ENCODE measurements around the gene NMNAT2. TPM values are rescaled to one million over a fixed set of nuclear protein-coding genes. Genes with fewer than 3 reads are reported as not detected.
A peak's percentile ranks its signal among the peaks of the same experiment; 100 is the strongest.

The NMNAT2 gene
- total RNA-seq, 1 donor from 2014 or later: 0.52 TPM

GRCh38 chr1:183203094-183203493, 215.1 kb downstream of the NMNAT2 start:
- TF ChIP-seq CTCF (conservative IDR thresholded peaks at IDR 0.05; ENCODE audit: low read depth, low read length): no peak
- DNase-seq (ENCODE audit: low read depth): no peak
- H3K4me3 ChIP-seq (ENCODE audit: low read depth, low read length): no peak overlapping the region

- no peak for TF ChIP-seq CTCF (conservative IDR thresholded peaks at IDR 0.05; ENCODE audit: low read depth, low read length)
- DNase-seq (ENCODE audit: low read depth): no peak
- H3K4me3 ChIP-seq (ENCODE audit: low read depth, low read length): no peak overlapping the region
Measured at GRCh38 chr1:183200451-183200850, 217.7 kb downstream of the NMNAT2 start.

- no peak overlapping the region for H3K4me3 ChIP-seq (ENCODE audit: low read depth, low read length)
- no peak for TF ChIP-seq CTCF (conservative IDR thresholded peaks at IDR 0.05; ENCODE audit: low read depth, low read length)
- no peak for DNase-seq (ENCODE audit: low read depth)
Measured at GRCh38 chr1:183199304-183199703, 218.9 kb downstream of the NMNAT2 start.

- peak; percentile 91 for DNase-seq (ENCODE audit: low read depth)
- no peak for TF ChIP-seq CTCF (conservative IDR thresholded peaks at IDR 0.05; ENCODE audit: low read depth, low read length)
Measured at GRCh38 chr1:183198463-183198862, 219.7 kb downstream of the NMNAT2 start.

More at GRCh38 chr1:183198463-183198862, 219.7 kb downstream of the NMNAT2 start:
- H3K4me3 ChIP-seq (ENCODE audit: low read depth, low read length): no peak overlapping the region

Other genes starting within 250 kb of the NMNAT2 start
- gene LAMC2, start 232.1 kb downstream of the NMNAT2 start, total RNA-seq: 255 and 382 TPM in 2 replicates
- gene SMG7, start 54.1 kb upstream of the NMNAT2 start, total RNA-seq: 7.0 and 8.5 TPM in 2 replicates
- 25.6 and 32.0 TPM in 2 replicates for gene NCF2, start 172.1 kb upstream of the NMNAT2 start, total RNA-seq
- gene ARPC5, start 217.4 kb upstream of the NMNAT2 start, total RNA-seq: 94.4 and 127 TPM in 2 replicates
- not detected in 2 replicates for gene APOBEC4, start 234.9 kb upstream of the NMNAT2 start, total RNA-seq

Data from epithelial cell of proximal tubule (primary cell).